Limb (tissue), 2 donors: ENCODE data around the gene KRT33B.

ENCODE experiments used
- DNase-seq, 2 donors: peaks; one replicate each; pipeline ENCODE4 v3.0.0-alpha.2; 2016; ENCODE audit errors: extremely low spot score in 2 of 2

Gene KRT33B

GRCh38 chr17:41325611-41326010, 44.0 kb downstream of the KRT33B start:
- DNase-seq: no peak

- no peak for DNase-seq
These were observed 44.5 kb downstream of the KRT33B start for GRCh38 chr17:41325126-41325525.

- DNase-seq: no peak
These were observed 45.2 kb downstream of the KRT33B start for GRCh38 chr17:41324180-41325075.

- no peak for DNase-seq
These were observed 46.4 kb downstream of the KRT33B start for GRCh38 chr17:41322903-41323895.

- DNase-seq: peak in 1 of 2 donors; percentile 58
These were observed 47.3 kb downstream of the KRT33B start for GRCh38 chr17:41322094-41322902.

- DNase-seq: no peak
These were observed 51.4 kb downstream of the KRT33B start for GRCh38 chr17:41318231-41318630.

GRCh38 chr17:41315814-41316445, 53.7 kb downstream of the KRT33B start:
- no peak for DNase-seq

GRCh38 chr17:41315204-41315794, 54.3 kb downstream of the KRT33B start, which contains the start of gene KRTAP17-1:
Gene KRTAP17-1, minus strand, starts transcription at chr17:41315710. Its CDS starts 60 bp downstream, at chr17:41315650.
- no peak for DNase-seq
